Natural killer cell (primary cell): ENCODE results near the gene BAHCC1. TPM values are rescaled to one million over a fixed set of nuclear protein-coding genes. Genes with fewer than 3 reads are reported as not detected.

Source experiments
- ATAC-seq, 3 donors: fragments of 150-1000 bp in 2 of 3; fragments of 200-7000 bp in 1 of 3; cut with Tn5 transposase; 1 replicate in 1 of 3; 2 replicates in 2 of 3; pipeline ENCODE4 v1.10.0; 2021; ENCODE audit warnings: mild to moderate bottlenecking in 2 of 3, moderate library complexity in 2 of 3
- DNase-seq, 2 donors: peaks; one replicate each; pipeline versions ENCODE4 v3.0.0 to v3.0.0-alpha.2; 2013 to 2021; ENCODE audit warnings: mixed read lengths in 1 of 2
- H3K27ac ChIP-seq: one replicate; pipeline ENCODE4 v1.5.1; 2013; ENCODE audit warnings: mild to moderate bottlenecking, low read length
- H3K27me3 ChIP-seq: one replicate; pipeline ENCODE4 v1.6.1; 2013; ENCODE audit warnings: low read length; ENCODE audit not compliant: control insufficient read depth, insufficient read depth
- H3K36me3 ChIP-seq: one replicate; pipeline ENCODE4 v1.6.1; 2013; ENCODE audit warnings: low read length; ENCODE audit not compliant: control insufficient read depth, insufficient read depth
- H3K4me1 ChIP-seq: one replicate; pipeline ENCODE4 v1.6.1; 2013; ENCODE audit warnings: low read length; ENCODE audit not compliant: control insufficient read depth, insufficient read depth
- H3K4me3 ChIP-seq: one replicate; pipeline ENCODE4 v1.5.1; 2013; ENCODE audit warnings: low read length
- H3K9me3 ChIP-seq: one replicate; pipeline ENCODE4 v1.6.1; 2013; ENCODE audit warnings: low read length; ENCODE audit not compliant: control insufficient read depth, insufficient read depth
- H3K27ac Mint-ChIP-seq, 2 donors: one replicate each; pipeline ENCODE4 v1.8.0; 2022; ENCODE audit warnings: mild to moderate bottlenecking in 2 of 2, mixed read lengths in 2 of 2, moderate library complexity in 1 of 2
- H3K27me3 Mint-ChIP-seq, 2 donors: one replicate each; pipeline ENCODE4 v1.8.0; 2022; ENCODE audit warnings: low read depth in 2 of 2, mixed read lengths in 2 of 2
- H3K36me3 Mint-ChIP-seq: one replicate; pipeline ENCODE4 v1.8.0; 2022; ENCODE audit warnings: mixed read lengths
- H3K4me1 Mint-ChIP-seq, 2 donors: one replicate each; pipeline ENCODE4 v1.8.0; 2022; ENCODE audit warnings: mixed read lengths in 2 of 2
- H3K4me3 Mint-ChIP-seq: one replicate; pipeline ENCODE4 v1.8.0; 2022; ENCODE audit warnings: mild to moderate bottlenecking, moderate library complexity, mixed read lengths
- H3K9me3 Mint-ChIP-seq, 2 donors: one replicate each; pipeline ENCODE4 v1.8.0; 2022; ENCODE audit warnings: mixed read lengths in 2 of 2
- whole genome bisulfite sequencing: methylation state at CpG from one replicate; pipeline ENCODE4 v1.1.7; 2013; ENCODE audit warnings: missing lambda C conversion rate; ENCODE audit not compliant: insufficient coverage; 5-methylcytosine and 5-hydroxymethylcytosine counted together
- intact Hi-C: fragments of 100-400 bp; cut with micrococcal nuclease; formaldehyde crosslinking; loops from one replicate; pipeline ENCODE4 v1.14.2; 2022
- total RNA-seq, 4 donors: library from RNA; stranded (reverse); fragments of 120-200 nt in 1 of 4; gene quantifications; one replicate each; pipeline versions ENCODE4 v1.2.3 to v1.2.4, GENCODE V29; 2013 to 2022
- TF ChIP-seq, protein P1 (sequence below): fragments of 200-600 bp; IDR thresholded peaks from one replicate; pipeline ENCODE4 v1.8.0; 2022; ENCODE audit warnings: antibody characterized with exemption

Gene BAHCC1
- total RNA-seq, 3 donors from 2014 or later (not counting 1 experiment from before 2014, with no cell fraction given): 2.9 to 17.3 (median 5.7) TPM

DNA sequence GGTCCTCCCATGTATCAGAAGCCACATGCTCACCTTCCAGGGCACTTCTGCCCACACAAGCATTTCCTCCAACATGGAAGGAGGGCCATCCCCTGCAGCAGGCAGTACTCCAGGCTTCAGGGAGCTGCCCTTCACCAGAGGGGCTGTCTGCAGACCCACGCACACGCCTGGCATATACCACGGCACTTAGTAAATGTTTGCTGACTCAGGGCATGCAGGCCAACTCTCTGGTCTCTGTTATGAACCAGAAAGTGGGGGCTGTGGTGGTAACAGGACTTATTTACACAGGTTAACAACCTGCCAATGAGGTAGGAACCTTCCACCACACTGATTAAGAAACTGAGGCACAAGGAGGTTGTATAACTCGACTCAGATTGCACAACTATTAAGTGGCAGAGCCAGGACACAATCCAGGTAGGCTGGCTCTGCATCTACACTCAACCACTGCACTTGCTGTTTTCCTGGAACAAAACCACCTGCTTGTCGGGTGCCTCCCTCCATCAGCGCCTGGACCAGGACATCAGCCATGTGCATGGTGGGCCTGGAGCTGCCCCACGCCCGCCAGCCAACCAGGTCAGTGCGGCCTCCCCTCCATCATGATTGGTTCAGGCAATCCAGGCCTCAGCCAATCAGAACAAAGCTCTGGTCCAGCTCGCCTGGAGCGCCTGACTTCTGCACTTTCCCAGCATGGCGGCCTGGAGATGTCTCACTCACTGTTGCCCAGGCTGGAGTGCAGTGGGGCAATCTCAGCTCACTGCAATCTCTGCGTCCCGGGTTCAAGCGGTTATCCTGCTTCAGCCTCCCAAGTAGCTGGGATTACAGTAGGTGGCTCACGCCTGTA is 98.2 kb downstream of the BAHCC1 start:
- DNase-seq: no peak
- WGBS: 92% methylated on average over 16 of the region's 16 CpGs
- Histone ChIP-seq H3K4me3 (no peak overlapping the region), H3K36me3 (no peaks in the 10 kb centered on the region), H3K27ac (no peak overlapping the region), H3K9me3 (no peaks in the 10 kb centered on the region), H3K4me1 (peaks cover 6% of the 10 kb centered on the region), H3K27me3 (peaks cover 2% of the 10 kb centered on the region)
- Mint-ChIP-seq H3K27ac (no peak overlapping the region), H3K4me3 (no peak overlapping the region), H3K36me3 (no peaks in the 10 kb centered on the region), H3K4me1 (peaks cover 0 to 5% of the 10 kb centered on the region in 2 donors), H3K9me3 (no peaks in the 10 kb centered on the region), H3K27me3 (peaks cover 0 to 9% of the 10 kb centered on the region in 2 donors)
- TF ChIP-seq, protein P1, sequence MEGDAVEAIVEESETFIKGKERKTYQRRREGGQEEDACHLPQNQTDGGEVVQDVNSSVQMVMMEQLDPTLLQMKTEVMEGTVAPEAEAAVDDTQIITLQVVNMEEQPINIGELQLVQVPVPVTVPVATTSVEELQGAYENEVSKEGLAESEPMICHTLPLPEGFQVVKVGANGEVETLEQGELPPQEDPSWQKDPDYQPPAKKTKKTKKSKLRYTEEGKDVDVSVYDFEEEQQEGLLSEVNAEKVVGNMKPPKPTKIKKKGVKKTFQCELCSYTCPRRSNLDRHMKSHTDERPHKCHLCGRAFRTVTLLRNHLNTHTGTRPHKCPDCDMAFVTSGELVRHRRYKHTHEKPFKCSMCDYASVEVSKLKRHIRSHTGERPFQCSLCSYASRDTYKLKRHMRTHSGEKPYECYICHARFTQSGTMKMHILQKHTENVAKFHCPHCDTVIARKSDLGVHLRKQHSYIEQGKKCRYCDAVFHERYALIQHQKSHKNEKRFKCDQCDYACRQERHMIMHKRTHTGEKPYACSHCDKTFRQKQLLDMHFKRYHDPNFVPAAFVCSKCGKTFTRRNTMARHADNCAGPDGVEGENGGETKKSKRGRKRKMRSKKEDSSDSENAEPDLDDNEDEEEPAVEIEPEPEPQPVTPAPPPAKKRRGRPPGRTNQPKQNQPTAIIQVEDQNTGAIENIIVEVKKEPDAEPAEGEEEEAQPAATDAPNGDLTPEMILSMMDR: no peak
- intact Hi-C loops: no loop called here
- no peak for ATAC-seq

DNA sequence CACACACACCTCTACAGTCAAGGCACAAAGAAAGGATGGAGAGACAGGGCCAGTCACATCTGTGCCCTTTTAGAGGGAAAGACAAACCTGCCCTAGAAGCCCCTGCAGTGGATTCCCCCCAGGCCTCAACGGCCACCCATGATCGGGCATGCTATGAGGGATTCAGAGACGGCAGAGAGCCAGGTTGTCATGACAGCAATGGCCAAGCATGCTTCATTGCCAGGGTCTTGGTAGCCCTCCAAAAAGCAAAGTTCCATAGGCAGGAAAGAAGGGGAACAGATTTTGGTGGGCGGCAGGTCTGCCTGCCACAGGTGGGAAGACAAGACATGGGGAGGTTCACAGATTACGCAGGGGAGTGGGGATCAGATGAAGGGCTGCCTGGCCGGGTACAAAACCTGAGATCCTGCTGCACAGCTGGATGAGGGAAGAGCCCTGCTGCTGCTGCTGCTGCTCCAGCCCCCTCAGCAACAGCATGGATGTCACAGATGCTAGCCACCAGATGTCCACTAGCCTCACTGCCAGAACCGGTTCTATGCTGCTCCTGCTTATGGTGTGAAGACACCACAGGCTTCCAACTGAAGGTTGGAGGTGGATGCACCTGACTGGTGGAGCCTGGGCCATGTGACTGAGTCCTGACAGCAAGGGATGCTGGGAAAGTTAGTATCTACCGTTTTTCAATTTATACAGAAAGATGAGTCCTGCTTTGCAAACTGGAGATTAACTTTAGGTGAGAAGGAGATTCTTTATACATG is 99.5 kb downstream of the BAHCC1 start:
- Histone ChIP-seq H3K9me3 (no peaks in the 10 kb centered on the region), H3K4me3 (no peak overlapping the region), H3K36me3 (no peaks in the 10 kb centered on the region), H3K27me3 (peaks cover 2% of the 10 kb centered on the region), H3K27ac (no peak overlapping the region), H3K4me1 (no peaks in the 10 kb centered on the region)
- DNase-seq (no peak), ATAC-seq (no peak)
- WGBS: 72% methylated on average over 8 of the region's 8 CpGs
- Mint-ChIP-seq H3K4me1 (no peaks in the 10 kb centered on the region), H3K36me3 (no peaks in the 10 kb centered on the region), H3K27me3 (peaks cover 0 to 4% of the 10 kb centered on the region in 2 donors), H3K9me3 (no peaks in the 10 kb centered on the region), H3K4me3 (no peak overlapping the region), H3K27ac (no peak overlapping the region)
- TF ChIP-seq, protein P1: no peak
- intact Hi-C loops: no loop called here

DNA sequence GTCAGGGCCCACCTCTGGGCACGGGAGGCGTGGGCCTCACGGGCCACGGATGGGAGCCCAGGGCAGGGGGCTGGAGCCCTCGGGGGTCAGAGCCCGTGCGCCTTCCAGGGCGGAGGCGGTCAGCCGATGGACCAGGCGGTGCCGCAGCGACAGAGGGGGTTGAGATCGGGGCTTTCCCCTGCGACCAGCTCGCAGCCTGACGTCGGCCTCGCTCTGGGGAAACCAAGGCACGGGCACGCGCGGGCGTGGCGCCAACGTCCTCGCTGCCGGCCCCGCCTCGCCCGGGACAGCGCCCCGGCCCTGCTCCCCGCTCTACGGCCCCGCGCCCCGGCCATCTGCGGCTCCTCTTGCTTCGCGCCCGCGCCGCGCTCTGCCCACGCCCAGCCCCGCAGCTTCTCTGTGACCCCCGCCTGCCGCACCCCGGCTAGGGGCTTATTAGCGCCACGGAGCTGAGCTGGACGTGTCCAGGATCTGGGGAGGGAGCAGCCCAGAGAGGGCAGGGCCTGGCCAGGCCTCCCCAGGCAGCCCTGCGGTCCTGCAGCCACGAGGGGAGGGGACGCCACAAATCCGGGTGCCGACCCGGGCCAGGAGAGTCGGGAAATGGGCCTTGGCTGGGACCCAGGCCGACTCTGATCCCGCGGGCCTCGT is 103.8 kb downstream of the BAHCC1 start:
- no peak for DNase-seq
- ATAC-seq: no peak
- Mint-ChIP-seq H3K4me1 (no peaks in the 10 kb centered on the region), H3K4me3 (no peak overlapping the region), H3K27ac (no peak overlapping the region), H3K36me3 (no peaks in the 10 kb centered on the region), H3K27me3 (peaks cover 0 to 4% of the 10 kb centered on the region in 2 donors), H3K9me3 (no peaks in the 10 kb centered on the region)
- Histone ChIP-seq H3K4me1 (no peaks in the 10 kb centered on the region), H3K9me3 (no peaks in the 10 kb centered on the region), H3K4me3 (no peak overlapping the region), H3K27me3 (no peaks in the 10 kb centered on the region), H3K36me3 (no peaks in the 10 kb centered on the region), H3K27ac (no peak overlapping the region)
- WGBS: 70% methylated on average over 64 of the region's 64 CpGs
- intact Hi-C loops: no loop called here
- TF ChIP-seq, protein P1: no peak
